Uterus (tissue), 4 donors: ENCODE results near the gene HTT. TPM values are rescaled to one million over a fixed set of nuclear protein-coding genes. Genes with fewer than 3 reads are reported as not detected.

Source experiments
- DNase-seq, 2 donors: peaks; one replicate each; pipeline ENCODE4 v3.0.0-alpha.2; 2019 to 2020
- H3K27ac ChIP-seq, 2 donors: fragments of 200-600 bp; sonication (generic); 1 replicate in 1 of 2; 2 replicates in 1 of 2; pipeline ENCODE4 v1.5.1; 2016 to 2018
- H3K27me3 ChIP-seq, 2 donors: fragments of 200-600 bp; sonication (generic); one replicate each; pipeline ENCODE4 v1.5.1; 2018 to 2019; ENCODE audit warnings: control low read depth in 1 of 2
- H3K36me3 ChIP-seq, 2 donors: fragments of 200-600 bp; sonication (generic); one replicate each; pipeline ENCODE4 v1.5.1; 2019; ENCODE audit warnings: control low read depth in 1 of 2
- H3K4me1 ChIP-seq, 2 donors: fragments of 200-600 bp; sonication (generic); one replicate each; pipeline ENCODE4 v1.5.1; 2018 to 2019; ENCODE audit warnings: control low read depth in 1 of 2
- H3K4me3 ChIP-seq, 2 donors: fragments of 200-600 bp; sonication (generic); 1 replicate in 1 of 2; 2 replicates in 1 of 2; pipeline ENCODE4 v1.5.1; 2018 to 2019; ENCODE audit warnings: mild to moderate bottlenecking in 1 of 2
- H3K9me3 ChIP-seq, 2 donors: fragments of 200-600 bp; sonication (generic); one replicate each; pipeline ENCODE4 v1.5.1; 2019; ENCODE audit warnings: control low read depth in 1 of 2
- POLR2A ChIP-seq, 2 donors: fragments of 450-650 bp; IDR thresholded peaks; one replicate each; pipeline ENCODE4 v1.6.1; 2016; ENCODE audit warnings: antibody characterized with exemption in 2 of 2, mild to moderate bottlenecking in 1 of 2, moderate library complexity in 1 of 2
- intact Hi-C: fragments of 100-400 bp; cut with DNase I; formaldehyde crosslinking; loops from one replicate; pipeline ENCODE4 v1.15.1; 2023; ENCODE audit warnings: low total_unique reads
- total RNA-seq, 4 donors: library from RNA; depleted of rRNA in 3 of 4; stranded (reverse); fragments of >200 nt in 3 of 4; gene quantifications; one replicate each; pipeline versions ENCODE4 v1.1.0 to v1.2.4, GENCODE V29; 2014 to 2023
- TF ChIP-seq, protein P1 (sequence below), 4 experiments: fragments of 200-600 bp in 2 of 4; fragments of 450-650 bp in 2 of 4; sonication (generic) in 2 of 4; IDR thresholded peaks; one replicate each; pipeline ENCODE4 v1.5.1; 2016 to 2019; ENCODE audit warnings: antibody characterized with exemption in 4 of 4, mild to moderate bottlenecking in 2 of 4, moderate library complexity in 1 of 4
- donor health status: DM: yes; HTN: yes; CAD: no.

HTT gene
- total RNA-seq, 4 donors from 2014 or later, result 10.9 to 81.4 (median 49.8) TPM

GRCh38 chr4:3252480-3252828 lies 178.0 kb downstream of the HTT start:
- Histone ChIP-seq H3K27ac (no peak overlapping the region), H3K36me3 (no peaks in the 10 kb centered on the region), H3K4me1 (no peaks in the 10 kb centered on the region), H3K27me3 (no peaks in the 10 kb centered on the region), H3K9me3 (no peaks in the 10 kb centered on the region), H3K4me3 (no peak overlapping the region)
- no peak for DNase-seq
- TF ChIP-seq, protein P1, sequence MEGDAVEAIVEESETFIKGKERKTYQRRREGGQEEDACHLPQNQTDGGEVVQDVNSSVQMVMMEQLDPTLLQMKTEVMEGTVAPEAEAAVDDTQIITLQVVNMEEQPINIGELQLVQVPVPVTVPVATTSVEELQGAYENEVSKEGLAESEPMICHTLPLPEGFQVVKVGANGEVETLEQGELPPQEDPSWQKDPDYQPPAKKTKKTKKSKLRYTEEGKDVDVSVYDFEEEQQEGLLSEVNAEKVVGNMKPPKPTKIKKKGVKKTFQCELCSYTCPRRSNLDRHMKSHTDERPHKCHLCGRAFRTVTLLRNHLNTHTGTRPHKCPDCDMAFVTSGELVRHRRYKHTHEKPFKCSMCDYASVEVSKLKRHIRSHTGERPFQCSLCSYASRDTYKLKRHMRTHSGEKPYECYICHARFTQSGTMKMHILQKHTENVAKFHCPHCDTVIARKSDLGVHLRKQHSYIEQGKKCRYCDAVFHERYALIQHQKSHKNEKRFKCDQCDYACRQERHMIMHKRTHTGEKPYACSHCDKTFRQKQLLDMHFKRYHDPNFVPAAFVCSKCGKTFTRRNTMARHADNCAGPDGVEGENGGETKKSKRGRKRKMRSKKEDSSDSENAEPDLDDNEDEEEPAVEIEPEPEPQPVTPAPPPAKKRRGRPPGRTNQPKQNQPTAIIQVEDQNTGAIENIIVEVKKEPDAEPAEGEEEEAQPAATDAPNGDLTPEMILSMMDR (IDR thresholded peaks at IDR 0.05), result no peak
- TF ChIP-seq POLR2A (IDR thresholded peaks at IDR 0.05), result no peak
- intact Hi-C loops, result no loop called here

- Histone ChIP-seq H3K27me3 (no peaks in the 10 kb centered on the region), H3K4me1 (no peaks in the 10 kb centered on the region), H3K27ac (no peak overlapping the region), H3K36me3 (no peaks in the 10 kb centered on the region), H3K4me3 (no peak overlapping the region), H3K9me3 (no peaks in the 10 kb centered on the region)
- intact Hi-C loops, result no loop called here
- no peak for TF ChIP-seq POLR2A (IDR thresholded peaks at IDR 0.05)
- TF ChIP-seq, protein P1 (IDR thresholded peaks at IDR 0.05), result no peak
- peak in 1 of 2 donors; percentile 11 for DNase-seq
Measured at GRCh38 chr4:3252831-3253641, 178.6 kb downstream of the HTT start.

GRCh38 chr4:3253808-3254207 lies 179.3 kb downstream of the HTT start:
- H3K27ac ChIP-seq, result no peak overlapping the region
- H3K27me3 ChIP-seq, result no peaks in the 10 kb centered on the region
- intact Hi-C loops, result no loop called here
- no peaks in the 10 kb centered on the region for H3K9me3 ChIP-seq
- H3K4me3 ChIP-seq, result no peak overlapping the region
- H3K4me1 ChIP-seq, result no peaks in the 10 kb centered on the region
- no peaks in the 10 kb centered on the region for H3K36me3 ChIP-seq
- peak in 1 of 2 donors; percentile 8 for DNase-seq
- no peak for TF ChIP-seq POLR2A (IDR thresholded peaks at IDR 0.05)
- TF ChIP-seq, protein P1 (IDR thresholded peaks at IDR 0.05), result no peak

DNA sequence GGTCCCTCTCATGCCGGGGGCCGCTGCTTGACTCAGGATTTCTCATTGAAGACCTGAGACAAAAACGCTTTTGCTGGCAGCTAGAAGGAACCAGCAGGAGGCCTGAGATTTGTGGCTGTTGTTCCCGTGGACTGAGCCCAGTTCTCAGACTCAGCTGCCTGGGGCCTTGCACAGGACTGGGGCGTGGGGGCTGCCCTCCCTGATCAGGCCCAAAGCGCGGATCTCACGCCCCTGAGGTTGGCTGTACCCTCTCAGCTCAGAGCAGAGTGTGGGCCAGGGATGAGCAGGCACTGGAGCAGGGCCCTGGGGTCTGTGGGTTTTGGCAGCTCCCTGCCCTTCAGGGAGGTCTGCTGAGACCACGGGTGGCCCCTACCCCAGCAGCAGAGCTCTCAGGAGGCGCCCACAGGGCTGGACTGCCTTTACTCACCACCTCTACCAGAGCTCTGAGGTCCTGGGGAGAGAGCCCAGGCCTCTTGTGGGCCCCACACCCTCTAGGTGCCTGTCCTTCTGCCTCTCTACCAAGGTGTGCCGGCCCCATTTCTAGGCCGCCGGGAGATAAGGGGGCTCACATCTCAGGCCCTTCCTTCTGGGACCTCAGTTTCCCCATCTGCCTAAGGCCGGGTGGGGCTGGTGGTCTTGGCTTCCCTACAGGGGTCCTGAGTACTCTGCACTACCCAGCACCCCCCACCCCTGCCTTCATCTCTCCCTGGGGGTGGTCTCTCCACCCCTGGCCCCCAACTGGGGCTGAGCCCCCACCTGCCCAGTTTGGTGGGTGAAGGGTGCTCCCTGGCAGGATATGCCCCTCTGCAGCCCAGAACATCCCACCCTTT lies 180.0 kb downstream of the HTT start:
- intact Hi-C loops, result no loop called here
- peak; percentile 7 to 9 for DNase-seq

More for the DNA sequence above, 180.0 kb downstream of the HTT start:
- H3K36me3 ChIP-seq, result no peaks in the 10 kb centered on the region
- no peak overlapping the region for H3K27ac ChIP-seq
- no peaks in the 10 kb centered on the region for H3K27me3 ChIP-seq
- no peaks in the 10 kb centered on the region for H3K4me1 ChIP-seq
- TF ChIP-seq POLR2A (IDR thresholded peaks at IDR 0.05), result no peak
- TF ChIP-seq, protein P1 (IDR thresholded peaks at IDR 0.05), result no peak
- no peak overlapping the region for H3K4me3 ChIP-seq
- H3K9me3 ChIP-seq, result no peaks in the 10 kb centered on the region
